Loucy (cell line): ENCODE data around the gene FGFR3.

Experiments used
- EZH2phosphoT487 ChIP-seq: fragments of 200-600 bp; IDR thresholded peaks from 2 replicates; pipeline ENCODE4 v1.6.1; 2018; ENCODE audit warnings: antibody characterized with exemption, mild to moderate bottlenecking, moderate library complexity, borderline replicate concordance
- TF ChIP-seq, protein P1 (sequence below): fragments of 200-600 bp; sonication (generic); conservative IDR thresholded peaks from 2 replicates; pipeline ENCODE4 v1.5.1; 2014; ENCODE audit warnings: mild to moderate bottlenecking, antibody characterized with exemption, low read length

DNA sequence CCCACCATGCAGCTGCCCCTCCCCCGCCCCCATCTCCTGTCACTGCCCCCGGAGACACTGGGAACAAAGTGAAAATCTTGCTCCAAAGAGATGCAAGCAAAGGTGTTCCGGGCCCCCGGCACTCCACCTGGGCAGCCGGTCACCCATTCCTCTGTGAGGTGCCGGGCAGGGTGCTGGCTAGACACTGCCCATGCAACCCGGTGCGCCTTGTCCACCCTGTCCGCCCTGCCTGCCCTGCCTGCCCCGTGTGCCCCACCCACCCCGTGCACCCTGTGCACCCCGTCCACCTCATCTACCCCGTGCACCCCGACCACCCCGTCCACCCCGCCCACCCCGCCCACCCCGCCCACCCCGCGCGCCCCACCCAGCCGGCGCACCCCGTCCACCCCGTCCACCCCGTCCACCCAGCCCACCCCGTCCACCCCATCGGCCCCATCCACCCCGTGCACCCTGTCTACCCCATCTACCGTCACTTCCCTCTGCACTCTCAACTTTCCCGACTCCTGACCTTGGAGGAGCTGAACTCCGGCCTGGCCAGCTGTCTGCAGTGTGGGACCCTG lies 31.9 kb upstream of the FGFR3 start:
- no peak for TF ChIP-seq EZH2phosphoT487
- TF ChIP-seq, protein P1, sequence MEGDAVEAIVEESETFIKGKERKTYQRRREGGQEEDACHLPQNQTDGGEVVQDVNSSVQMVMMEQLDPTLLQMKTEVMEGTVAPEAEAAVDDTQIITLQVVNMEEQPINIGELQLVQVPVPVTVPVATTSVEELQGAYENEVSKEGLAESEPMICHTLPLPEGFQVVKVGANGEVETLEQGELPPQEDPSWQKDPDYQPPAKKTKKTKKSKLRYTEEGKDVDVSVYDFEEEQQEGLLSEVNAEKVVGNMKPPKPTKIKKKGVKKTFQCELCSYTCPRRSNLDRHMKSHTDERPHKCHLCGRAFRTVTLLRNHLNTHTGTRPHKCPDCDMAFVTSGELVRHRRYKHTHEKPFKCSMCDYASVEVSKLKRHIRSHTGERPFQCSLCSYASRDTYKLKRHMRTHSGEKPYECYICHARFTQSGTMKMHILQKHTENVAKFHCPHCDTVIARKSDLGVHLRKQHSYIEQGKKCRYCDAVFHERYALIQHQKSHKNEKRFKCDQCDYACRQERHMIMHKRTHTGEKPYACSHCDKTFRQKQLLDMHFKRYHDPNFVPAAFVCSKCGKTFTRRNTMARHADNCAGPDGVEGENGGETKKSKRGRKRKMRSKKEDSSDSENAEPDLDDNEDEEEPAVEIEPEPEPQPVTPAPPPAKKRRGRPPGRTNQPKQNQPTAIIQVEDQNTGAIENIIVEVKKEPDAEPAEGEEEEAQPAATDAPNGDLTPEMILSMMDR: no peak
